Cerebellar nuclear complex (tissue), 1 donor: ENCODE results near the gene COL6A2.
"Not testable (repeated sequence)": the region's sequence is repeated elsewhere in the genome, so short reads cannot be mapped to it uniquely, and the experiment has no call there.

Experiments
- DNase-seq, 2 experiments: peaks; one replicate each; lab custom pipeline; 2025; lab: John Stamatoyannopoulos, UW

COL6A2 gene

DNA sequence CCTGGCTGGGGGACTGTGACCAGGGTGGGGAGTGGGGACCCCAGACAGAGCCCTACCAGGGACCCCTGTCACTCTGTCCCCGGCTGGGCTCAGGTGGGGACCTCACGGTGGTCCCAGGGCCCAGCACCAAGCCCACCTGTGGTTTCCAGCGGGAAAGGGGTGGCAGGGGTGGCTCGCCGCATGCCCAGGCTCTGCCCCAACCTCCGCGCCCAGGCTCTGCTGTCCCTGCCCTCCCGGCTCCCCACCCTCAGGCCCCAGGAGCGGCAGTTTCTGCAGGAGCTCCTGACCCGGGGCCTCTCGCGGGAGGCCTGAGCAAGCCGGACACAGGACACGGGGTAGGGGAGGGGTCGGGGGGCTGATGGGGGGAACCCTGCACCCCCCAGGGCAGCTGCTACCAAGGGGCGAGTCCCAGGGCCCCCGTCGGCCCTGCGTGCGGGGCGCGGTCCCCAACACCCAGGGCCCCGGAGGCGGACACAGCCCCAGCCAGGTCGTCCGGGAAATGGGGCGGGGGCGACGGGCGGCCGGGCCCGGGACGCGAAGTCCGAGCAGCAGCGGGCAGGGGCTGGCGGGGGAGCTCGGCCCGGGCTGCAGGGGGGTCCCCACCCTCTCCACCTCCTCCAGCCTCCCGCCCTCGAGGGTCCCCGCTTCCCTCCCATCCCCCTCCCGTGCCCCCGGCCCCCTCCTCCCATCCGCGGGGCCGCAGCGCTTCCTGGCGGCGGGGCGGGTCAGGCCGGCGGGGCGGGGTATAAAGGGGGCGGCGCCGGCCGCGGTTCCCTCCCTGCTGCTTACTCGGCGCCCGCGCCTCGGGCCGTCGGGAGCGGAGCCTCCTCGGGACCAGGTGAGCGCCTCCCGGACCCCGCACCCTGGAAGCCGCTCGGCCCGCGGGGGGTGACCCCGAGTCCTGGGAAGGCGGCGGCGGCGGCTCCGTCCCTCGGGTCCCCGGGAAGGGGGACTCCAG, at the start of gene COL6A2:
Gene COL6A2 (plus strand): TSS at position 777 of the 958 bp plus-strand sequence.
- DNase-seq, result no peak

DNA sequence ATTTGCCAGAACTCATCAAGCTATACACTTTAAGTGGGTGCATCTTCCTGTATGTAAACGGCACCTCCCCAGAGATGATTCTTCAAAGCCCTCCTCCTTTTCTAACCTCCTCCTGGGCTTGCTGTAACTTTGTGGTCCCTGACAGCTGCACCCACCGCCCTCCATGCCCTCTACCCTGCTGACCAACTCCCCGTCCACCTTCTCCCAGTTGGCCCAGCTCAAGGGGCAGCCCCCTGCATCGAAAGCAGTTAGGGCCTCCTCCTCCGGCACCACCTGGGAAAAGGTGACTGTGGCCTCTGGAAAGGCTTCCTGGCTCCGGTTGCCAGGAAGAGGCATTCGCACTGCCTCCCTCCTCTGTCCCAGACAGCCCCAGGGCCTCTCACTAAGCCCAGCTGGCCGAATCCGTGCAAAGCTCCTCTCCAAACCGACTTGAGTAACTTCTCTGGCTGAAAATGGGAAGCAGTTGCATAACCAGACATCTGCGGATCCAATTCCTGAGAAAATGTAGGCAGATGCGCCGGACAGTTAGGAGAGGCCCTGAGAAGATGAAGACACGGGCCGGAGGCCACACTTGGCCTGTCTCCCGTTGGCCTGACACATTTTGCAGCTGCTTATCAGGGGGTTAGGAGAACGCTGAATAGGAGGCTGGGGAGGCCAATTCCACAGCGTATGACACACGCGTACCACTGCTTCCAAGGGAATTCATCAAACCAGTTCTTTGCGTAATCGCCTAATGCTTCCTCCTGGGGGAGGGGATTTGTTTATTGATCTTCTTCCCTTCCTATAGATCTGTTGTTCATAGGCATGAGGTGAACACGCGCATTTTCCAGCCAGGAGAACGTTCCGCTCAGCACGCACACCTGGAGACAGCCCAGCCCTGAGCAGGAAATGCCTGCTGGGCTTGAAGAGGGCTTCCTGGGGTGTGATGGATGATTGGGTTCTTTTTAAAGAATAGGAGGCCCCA, 48.7 kb upstream of the COL6A2 start:
- no peak for DNase-seq

DNA sequence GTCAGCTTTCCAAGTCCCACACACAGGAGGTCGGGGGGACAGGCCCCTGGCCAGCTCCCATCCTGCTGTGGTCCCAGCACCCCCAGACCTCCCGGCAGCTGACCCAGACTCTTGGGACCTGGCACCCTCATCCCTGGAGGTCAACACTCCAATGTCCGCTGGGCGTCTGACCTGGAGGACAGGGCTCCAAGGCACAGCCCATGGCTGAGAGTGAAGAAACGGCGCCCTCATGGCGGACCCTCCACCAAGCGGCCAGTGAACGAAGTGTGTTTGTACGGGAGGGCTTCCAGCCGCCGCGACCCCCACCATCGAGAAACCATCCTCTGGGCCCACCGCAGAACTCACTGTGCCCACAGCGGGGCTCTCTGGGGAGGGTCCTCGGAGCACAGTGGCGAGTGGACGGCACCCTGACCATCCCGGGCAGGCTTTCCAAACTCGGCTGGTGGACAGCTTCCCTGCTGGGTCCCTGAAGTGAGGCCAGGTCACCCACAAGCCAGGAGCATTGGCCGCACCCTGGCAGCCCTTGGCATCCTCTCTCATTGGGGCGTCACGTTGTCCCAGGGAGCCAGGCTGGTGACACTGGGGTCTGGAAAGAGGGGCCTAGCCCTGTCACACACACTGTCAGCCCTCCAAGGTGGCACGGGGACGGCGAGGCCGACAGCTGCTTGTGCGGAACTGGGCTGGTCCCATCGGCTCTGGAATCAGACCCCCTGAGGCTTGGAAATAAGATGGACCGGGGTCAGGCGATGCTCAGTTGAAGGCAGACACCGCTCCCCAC, 47.8 kb upstream of the COL6A2 start:
- DNase-seq, result no peak

DNA sequence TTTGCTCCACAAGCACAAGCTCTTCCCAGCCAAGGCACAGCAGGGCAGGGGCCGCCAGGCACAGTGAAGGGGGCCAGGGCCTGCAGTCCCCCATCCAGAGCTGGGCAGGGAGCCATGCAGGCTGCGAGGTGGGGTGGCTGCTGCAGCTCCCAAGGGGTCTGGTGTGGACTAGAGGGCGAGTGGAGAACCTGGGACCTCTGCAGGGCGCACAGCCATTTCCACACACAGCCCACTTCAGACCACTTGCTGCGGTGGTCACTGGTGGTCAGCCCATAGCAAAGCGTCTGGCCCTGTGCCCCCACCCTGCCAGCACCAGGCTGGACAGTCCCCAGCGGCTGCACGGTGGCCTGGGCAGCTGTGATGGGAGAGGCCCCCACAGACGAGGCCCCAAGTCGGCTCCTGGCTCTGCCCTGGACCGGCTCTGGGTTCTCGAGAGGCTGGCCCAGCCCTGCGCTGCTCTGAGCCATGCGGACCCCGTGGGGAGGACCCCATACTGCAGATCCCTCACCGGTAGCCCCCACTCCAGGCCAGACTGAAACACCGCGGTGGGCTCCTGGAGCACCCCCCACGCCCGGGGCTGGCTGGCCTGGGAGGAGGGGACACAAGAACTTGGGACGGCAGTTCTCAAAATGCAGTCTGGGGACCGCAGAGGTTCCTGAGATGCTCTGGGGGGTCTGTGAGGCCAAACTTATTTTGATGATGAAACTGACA, 47.1 kb upstream of the COL6A2 start:
- DNase-seq, result no peak

DNA sequence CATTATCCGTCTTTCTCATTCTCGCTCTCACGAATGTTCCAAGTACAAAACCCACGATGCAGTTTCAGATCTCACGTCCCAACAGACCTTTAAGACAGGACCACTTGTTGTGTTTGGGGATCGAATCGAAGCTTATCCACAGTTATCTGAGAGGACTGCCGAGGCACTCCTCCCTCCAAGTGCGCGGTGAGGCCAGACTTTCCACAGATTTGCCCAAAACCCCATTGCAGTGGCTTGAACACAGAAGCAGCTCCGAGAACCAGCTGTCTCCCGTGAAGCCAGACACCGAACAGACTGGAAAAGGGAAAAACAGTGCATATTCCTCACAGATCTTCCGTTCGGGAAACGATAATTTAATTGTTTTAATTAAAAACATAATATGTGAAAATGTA, 46.5 kb upstream of the COL6A2 start:
- DNase-seq, result no peak

DNA sequence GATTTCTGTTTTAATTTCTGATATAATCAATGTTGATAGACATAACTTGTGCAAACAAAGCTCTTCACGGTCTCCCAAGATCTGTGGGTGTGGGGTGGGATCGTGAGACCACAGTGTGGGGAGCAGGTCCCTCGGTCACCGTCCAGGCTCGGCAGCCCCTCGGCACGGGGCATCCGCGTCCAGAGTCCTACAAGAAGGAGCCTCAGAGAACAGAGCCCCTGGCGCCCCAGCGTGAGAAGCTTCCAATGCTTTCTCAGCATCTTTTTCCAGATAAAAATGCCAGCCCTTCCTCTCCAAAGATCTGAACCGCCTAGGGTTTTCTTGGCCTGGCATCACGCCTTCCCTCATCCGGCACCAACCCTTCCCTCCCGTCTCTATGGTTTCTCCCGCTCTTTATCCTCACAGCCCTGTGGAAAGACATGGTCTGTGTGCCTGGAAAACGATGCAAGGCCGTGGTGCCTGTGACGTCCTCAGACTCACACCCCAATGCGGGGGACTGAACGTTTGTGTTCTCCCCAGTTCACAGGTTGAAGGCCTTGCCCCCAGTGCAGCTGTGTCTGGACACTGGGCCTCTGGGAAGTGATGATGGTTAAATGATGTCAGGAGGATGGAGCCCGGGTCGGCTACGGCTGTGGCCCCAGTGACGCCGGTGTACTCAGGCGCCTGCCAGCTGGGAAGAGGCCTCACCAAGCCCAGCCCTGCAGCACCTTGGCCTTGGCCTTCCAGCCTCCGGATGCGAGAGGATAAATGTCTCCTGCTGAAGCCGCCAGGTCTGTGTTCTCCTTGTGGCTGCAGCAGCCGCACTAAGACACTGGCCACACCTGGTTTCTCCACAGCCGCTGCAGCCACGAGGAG, 45.9 kb upstream of the COL6A2 start:
- DNase-seq, result no peak

DNA sequence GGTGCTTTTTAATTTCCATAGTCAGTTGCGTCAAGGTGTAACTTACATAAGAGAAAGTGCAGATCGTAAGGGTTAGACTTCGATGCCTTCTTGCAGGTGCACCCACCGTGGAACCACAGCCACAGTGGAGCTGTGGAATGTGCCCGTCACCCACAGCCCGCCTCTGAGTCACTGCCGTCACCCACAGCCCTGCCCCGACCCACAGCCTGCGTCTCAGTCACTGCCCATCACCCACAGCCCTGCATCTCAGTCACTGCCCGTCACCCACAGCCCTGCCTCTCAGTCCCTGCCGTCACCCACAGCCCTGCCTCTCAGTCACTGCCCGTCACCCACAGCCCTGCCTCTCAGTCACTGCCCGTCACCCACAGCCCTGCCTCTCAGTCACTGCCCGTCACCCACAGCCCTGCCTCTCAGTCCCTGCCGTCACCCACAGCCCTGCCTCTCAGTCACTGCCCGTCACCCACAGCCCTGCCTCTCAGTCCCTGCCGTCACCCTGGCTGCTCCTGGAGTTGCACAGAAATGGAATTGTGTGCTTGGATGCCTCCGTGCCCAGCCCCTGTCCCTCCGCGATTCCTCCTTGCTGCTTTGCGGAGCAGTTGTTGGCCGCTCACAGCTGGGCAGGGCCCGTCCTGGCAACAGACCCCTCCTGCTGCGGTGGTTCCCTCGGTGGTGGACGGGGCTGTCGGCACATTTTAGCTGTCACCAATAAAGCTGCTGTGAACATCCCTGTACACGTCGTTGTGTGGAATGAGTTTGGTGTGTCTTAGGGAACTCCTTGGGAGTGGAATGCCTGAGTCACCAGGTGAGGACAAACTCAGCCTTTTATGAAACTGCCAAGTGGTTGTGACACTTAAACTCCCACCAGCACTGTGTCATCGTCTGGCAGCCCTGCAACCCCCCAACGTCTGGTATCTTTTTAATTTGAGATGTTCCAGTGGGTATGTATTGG, 44.9 kb upstream of the COL6A2 start:
- DNase-seq, result no peak

DNA sequence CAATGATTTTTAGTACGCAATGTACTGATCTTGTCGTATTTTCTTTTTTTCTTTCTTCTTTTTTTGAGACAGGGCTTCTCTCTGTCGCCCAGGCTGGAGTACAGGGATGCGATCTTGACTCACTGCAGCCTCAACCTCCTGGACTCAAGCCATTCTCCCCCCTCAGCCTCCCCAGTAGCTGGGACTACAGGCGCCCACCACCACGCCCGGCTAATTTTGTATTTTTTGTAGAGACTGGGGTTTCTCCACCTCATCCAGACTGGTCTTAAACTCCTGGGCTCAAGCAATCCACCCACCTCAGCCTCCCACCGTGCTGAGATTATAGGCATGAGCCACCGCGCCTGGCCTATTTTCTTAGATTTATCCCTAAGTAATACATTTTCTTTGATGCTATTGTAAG, 43.9 kb upstream of the COL6A2 start:
- DNase-seq, result no peak

DNA sequence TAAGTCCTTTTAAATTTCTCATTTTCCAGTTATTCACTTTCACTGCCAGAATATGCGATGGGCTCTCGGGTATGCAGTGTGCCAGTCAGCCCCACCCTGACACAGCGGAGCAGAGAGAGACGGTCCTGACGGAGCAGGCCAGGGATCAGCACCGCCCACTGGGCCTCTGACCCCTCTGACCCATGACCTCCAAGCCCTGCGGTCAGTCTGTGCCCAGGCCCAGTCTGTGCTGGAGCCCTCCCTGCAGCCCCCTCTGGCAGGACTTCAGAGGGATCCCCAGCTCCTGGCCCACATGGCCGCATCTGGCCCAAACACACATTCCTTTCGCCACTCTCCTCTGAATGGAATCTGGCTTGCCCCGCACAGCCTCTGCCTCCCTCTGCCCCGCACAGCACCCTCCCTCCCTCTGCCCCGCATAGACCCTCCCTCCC, 43.4 kb upstream of the COL6A2 start:
- no peak for DNase-seq

DNA sequence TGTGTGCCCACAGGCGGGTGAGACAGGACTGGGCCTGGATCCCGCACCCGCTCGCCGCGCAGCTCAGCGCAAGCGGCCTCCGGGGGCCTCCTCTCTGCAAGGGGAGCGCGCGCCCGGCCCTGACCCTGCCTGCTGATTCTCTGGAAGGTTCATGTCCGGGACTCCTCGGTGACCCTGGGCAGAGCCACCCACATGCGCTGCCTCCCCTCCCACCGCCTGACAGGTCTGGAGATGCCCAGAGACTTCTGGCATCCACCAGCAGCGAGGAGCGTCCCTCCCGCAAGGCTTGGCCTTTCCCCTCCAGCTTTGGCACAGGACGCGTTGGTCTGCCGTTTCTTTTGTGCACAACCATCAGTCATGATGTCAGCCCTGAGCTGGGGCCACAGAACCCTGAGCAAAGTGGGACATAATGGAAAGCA, 42.0 kb upstream of the COL6A2 start:
- no peak for DNase-seq

DNA sequence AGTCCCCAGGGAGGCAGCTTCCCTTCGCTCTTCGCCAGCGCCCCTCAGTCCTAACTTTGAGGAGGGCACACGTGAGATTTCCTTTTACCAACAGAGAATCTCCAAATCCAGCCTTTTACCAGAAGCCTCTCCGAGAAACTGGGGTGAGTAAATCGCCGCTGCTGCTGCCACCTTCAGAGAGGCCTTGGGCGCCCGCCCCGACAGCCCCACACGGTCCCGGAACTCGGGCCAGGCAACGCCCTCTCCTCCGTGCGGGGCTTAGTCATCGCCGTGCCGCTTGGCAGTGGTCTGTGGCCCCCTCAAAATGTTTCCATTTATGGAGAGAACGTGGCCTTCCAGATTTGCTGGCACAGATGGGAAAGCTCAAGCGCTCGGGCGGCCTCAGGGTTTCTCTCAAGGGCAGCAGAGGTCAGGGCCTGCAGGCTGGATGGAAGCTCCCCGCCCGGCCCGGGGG, 41.4 kb upstream of the COL6A2 start:
- no peak for DNase-seq

DNA sequence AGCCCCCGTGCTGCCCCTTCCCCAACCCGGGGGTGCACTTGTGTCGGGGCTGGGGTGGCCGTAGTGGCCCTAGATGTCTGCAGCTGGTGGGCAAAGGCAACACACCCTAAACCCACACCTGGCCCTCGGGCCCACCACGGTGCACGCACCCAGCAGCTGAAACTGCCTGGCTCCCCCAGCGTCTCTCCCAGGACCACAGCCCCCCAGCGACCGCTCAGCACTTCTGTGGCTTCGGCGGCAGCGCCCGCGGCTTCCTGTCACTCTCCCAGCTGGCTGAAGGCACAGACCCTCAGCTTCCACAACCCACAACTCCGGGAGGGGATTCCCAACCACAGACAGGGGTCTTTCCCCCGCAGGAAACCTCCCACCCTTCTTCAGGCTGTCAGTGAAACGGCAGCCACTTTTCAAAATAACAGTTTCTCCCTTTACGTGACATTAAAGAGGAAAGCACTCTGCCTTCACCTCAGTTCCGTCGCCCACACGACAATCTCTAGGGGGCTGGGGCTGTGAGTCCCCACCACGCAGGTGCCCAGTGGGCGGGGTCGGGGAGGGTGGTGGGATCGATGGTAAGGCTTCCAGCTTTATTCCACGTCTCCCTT, 40.7 kb upstream of the COL6A2 start:
- DNase-seq, result no peak

DNA sequence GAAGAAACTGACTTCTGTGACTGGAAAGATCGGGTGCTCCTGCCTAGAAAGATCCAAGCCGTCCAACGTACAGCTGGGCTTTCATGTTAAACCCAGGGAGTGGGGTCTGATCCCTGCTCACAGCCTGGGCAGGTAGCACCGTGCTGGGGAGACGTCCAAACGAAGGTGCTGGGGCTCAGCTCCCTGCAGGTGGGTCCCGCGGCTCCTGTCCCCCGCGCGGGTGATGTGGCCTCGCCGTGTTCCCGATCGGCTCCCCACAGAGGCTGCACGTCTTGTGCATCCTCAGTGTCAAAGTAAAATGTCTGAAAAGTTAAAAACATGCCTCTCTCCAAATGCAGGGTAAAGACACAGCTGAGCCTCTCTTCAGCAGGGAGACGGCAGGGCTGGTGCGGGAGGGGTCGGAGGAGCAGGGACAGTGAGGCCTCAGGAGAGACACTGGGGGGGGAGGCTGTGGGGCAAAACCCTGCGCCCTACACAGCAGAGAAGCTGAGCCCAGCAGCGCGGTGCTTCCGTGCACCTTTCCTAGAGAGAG, 40.1 kb upstream of the COL6A2 start:
- DNase-seq, result no peak

DNA sequence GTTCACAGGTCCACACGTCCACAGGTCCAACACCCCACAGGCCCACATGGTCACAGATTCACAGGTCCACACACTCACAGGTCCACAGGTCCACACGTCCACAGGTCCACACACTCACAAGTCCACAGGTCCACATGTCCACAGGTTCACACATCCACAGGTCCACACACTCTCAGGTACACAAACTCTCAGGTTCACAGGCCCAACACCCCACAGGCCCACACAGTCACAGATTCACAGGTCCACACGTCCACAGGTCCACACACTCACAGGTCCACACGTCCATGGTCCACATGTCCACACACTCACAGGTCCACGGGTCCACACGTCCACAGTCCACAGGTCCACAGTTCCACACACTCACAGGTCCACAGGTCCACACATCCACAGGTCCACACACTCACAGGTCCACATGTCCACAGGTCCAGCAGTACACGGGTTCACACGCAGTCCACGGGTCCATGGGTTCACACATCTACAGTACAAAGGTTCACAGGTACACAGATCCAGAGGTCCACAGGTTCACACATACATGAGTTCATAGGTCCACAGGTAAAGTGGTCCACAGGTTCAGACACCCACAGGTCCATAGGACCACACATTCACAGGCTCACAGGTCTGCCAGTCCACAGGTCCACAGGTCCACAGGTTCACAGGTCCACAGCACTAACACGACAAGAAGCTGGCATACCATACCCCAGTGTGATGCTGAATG, 39.3 kb upstream of the COL6A2 start:
- DNase-seq, result no peak

DNA sequence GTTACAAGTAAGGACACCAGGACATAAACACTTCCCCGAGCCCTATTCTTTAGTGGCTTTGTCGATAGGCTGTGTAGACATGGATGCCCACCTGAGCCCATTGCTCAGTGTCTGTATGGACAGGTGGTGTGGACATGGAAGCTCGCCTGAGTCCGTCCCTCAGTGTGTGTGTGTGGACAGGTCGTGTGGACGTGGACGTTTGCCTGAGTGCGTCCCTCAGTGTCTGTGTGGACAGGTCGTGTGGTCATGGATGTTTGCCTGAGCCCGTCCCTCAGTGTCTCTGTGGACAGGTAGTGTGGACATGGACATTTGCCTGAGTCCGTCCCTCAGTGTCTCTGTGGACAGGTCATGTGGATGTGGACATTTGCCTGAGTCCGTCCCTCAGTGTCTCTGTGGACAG, 38.7 kb upstream of the COL6A2 start:
- no peak for DNase-seq

DNA sequence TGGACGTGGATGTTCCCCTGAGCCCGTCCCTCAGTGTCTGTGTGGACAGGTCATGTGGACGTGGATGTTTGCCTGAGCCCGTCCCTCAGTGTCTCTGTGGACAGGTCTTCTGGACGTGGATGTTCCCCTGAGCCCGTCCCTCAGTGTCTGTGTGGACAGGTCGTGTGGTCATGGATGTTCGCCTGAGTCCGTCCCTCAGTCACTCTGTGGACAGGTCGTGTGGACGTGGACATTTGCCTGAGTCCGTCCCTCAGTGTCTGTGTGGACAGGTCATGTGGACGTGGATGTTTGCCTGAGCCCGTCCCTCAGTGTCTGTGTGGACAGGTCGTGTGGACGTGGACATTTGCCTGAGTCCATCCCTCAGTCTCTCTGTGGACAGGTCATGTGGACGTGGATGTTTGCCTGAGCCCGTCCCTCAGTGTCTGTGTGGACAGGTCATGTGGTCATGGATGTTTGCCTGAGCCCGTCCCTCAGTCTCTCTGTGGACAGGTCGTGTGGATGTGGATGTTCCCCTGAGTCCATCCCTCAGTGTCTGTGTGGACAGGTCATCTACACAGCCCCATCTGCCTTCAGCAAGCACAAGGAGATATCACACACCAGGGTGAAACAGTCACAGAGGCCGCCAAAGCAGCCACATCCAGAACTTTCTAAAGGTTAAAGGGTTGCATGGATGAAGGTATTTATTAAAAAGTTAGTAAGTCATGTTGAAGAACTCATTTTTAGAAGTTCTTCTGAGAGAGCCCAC, 38.0 kb upstream of the COL6A2 start:
- DNase-seq, result not testable (repeated sequence)

DNA sequence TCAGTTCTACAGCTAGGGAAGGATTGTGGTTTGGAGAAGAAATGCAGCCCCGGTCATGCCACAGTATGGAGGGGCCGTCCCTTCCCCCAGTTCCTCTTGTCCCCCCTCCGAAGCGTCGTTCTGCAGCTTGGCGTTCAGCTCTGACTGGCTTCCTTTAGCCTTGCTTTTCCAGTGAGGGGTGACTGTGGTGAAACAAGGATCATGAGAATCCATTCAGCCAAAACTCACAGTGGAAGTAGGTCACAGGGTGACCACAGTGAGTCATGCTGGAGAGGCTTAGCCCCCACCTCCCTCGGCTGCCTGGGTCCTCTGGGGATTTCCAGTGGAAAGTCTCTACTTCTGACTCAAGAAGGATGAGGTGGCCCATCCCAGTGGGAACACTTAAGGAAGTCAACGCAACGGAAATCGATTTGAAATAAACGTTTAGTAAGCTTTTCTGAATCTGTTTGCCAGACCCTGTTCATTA, 37.3 kb upstream of the COL6A2 start:
- no peak for DNase-seq
